ENCODE results near the gene SHISA4. TPM values are rescaled to one million over a fixed set of nuclear protein-coding genes. Genes with fewer than 3 reads are reported as not detected.

SHISA4 gene
- total RNA-seq = 17.9 and 18.1 TPM in 2 replicates

GRCh38 chr1:201888282-201889089, at the start of gene SHISA4:
TSS of gene SHISA4 (plus strand) at chr1:201888898. CDS start at chr1:201888995, 97 bp downstream.

Small RNA genes within 50 kb of the gene (small RNA-seq; reads per million reads assigned to genes)
- 0.12 reads per million for gene MIR6739

Other genes with a start within 250 kb of the SHISA4 start
- 23.9 and 27.5 TPM in 2 replicates for gene IPO9, start 59.7 kb upstream of the SHISA4 start, total RNA-seq
- 0.22 and 0.39 TPM in 2 replicates for gene LMOD1, start 57.6 kb downstream of the SHISA4 start, total RNA-seq
- gene TIMM17A, start 66.6 kb downstream of the SHISA4 start, total RNA-seq = 24.7 and 44.6 TPM in 2 replicates
- 82.1 and 108 TPM in 2 replicates for gene RNPEP, start 93.8 kb downstream of the SHISA4 start, total RNA-seq
- 6.3 and 6.7 TPM in 2 replicates for gene ELF3, start 121.7 kb downstream of the SHISA4 start, total RNA-seq
- gene GPR37L1, start 234.0 kb downstream of the SHISA4 start, total RNA-seq = under 0.01 TPM in 1 of 2 replicates, not detected in the other

All from placental epithelial cell (primary cell).